HL-60 (cell line): ENCODE measurements around the gene MEN1.

Experiments used
- POLR2AphosphoS5 ChIP-seq: IDR thresholded peaks from 2 replicates; pipeline ENCODE4 v1.6.1; 2012; ENCODE audit warnings: low read depth
- TF ChIP-seq, protein P1 (sequence below): IDR thresholded peaks from one replicate; pipeline ENCODE4 v1.5.1; 2011; ENCODE audit warnings: low read length, control low read depth, inconsistent platforms; ENCODE audit not compliant: insufficient read depth
- TF ChIP-seq, protein P2 (sequence below): IDR thresholded peaks from 2 replicates; pipeline ENCODE4 v1.6.1; 2012; ENCODE audit warnings: low read depth; ENCODE audit not compliant: insufficient replicate concordance

DNA sequence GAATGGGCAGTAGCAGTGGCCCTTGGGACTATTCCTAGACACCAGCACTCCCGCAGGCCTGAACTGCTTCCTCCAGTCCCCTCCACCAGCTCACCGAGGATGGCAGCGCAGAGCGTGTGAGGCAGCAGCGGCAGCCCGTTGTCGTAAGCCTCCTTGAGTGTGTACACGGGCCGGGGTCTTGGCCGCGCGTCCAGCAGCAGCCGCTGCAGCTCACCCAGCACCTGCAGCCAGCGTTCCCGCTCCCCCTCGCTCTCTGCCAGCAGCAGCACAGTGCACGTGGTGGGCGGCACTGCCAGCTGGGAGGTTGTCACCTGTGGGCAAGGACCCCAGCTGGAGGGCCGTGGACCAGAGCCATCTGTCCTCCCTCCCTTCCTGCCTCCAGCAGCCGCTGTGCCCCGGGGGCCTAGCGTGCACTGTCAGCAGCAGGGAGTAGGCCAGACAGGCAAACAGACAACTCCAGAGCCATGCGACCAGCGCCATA, 21.1 kb upstream of the MEN1 start:
- TF ChIP-seq, protein P1, sequence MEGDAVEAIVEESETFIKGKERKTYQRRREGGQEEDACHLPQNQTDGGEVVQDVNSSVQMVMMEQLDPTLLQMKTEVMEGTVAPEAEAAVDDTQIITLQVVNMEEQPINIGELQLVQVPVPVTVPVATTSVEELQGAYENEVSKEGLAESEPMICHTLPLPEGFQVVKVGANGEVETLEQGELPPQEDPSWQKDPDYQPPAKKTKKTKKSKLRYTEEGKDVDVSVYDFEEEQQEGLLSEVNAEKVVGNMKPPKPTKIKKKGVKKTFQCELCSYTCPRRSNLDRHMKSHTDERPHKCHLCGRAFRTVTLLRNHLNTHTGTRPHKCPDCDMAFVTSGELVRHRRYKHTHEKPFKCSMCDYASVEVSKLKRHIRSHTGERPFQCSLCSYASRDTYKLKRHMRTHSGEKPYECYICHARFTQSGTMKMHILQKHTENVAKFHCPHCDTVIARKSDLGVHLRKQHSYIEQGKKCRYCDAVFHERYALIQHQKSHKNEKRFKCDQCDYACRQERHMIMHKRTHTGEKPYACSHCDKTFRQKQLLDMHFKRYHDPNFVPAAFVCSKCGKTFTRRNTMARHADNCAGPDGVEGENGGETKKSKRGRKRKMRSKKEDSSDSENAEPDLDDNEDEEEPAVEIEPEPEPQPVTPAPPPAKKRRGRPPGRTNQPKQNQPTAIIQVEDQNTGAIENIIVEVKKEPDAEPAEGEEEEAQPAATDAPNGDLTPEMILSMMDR: no peak
- TF ChIP-seq, protein P2, sequence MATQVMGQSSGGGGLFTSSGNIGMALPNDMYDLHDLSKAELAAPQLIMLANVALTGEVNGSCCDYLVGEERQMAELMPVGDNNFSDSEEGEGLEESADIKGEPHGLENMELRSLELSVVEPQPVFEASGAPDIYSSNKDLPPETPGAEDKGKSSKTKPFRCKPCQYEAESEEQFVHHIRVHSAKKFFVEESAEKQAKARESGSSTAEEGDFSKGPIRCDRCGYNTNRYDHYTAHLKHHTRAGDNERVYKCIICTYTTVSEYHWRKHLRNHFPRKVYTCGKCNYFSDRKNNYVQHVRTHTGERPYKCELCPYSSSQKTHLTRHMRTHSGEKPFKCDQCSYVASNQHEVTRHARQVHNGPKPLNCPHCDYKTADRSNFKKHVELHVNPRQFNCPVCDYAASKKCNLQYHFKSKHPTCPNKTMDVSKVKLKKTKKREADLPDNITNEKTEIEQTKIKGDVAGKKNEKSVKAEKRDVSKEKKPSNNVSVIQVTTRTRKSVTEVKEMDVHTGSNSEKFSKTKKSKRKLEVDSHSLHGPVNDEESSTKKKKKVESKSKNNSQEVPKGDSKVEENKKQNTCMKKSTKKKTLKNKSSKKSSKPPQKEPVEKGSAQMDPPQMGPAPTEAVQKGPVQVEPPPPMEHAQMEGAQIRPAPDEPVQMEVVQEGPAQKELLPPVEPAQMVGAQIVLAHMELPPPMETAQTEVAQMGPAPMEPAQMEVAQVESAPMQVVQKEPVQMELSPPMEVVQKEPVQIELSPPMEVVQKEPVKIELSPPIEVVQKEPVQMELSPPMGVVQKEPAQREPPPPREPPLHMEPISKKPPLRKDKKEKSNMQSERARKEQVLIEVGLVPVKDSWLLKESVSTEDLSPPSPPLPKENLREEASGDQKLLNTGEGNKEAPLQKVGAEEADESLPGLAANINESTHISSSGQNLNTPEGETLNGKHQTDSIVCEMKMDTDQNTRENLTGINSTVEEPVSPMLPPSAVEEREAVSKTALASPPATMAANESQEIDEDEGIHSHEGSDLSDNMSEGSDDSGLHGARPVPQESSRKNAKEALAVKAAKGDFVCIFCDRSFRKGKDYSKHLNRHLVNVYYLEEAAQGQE: no peak
- TF ChIP-seq POLR2AphosphoS5: no peak
